Mesenchymal stem cell (in vitro differentiated cells and primary cell): ENCODE results near the gene DTX4.

Source experiments
- DNase-seq: peaks from one replicate; pipeline ENCODE4 v3.0.0-alpha.2; 2013
- H2AFZ ChIP-seq: one replicate; pipeline ENCODE4 v1.6.1; 2013; ENCODE audit warnings: low read depth, mild to moderate bottlenecking, control low read depth, inconsistent platforms, low read length, moderate library complexity
- H2AK5ac ChIP-seq: 2 replicates; pipeline ENCODE4 v1.6.1; 2013; ENCODE audit warnings: low read length, moderate library complexity, mild to moderate bottlenecking, inconsistent platforms; ENCODE audit not compliant: severe bottlenecking
- H2BK120ac ChIP-seq: one replicate; pipeline ENCODE4 v1.6.1; 2013; ENCODE audit warnings: low read depth, mild to moderate bottlenecking, inconsistent platforms, low read length, moderate library complexity
- H2BK12ac ChIP-seq, 2 experiments: one replicate each; pipeline ENCODE4 v1.6.1; 2013; ENCODE audit warnings: inconsistent platforms in 2 of 2, low read length in 2 of 2, mild to moderate bottlenecking in 2 of 2, moderate library complexity in 2 of 2, control low read depth in 1 of 2
- H2BK15ac ChIP-seq: one replicate; pipeline ENCODE4 v1.6.1; 2013; ENCODE audit warnings: mild to moderate bottlenecking, low read depth, inconsistent platforms; ENCODE audit not compliant: poor library complexity, severe bottlenecking
- H2BK5ac ChIP-seq: 2 replicates; pipeline ENCODE4 v1.6.1; 2013; ENCODE audit warnings: low read depth, mild to moderate bottlenecking, low read length, control low read depth, inconsistent platforms; ENCODE audit not compliant: poor library complexity, severe bottlenecking
- H3K14ac ChIP-seq, 2 experiments: one replicate each; pipeline ENCODE4 v1.6.1; 2013; ENCODE audit warnings: inconsistent platforms in 2 of 2, low read length in 2 of 2, control low read depth in 1 of 2, mild to moderate bottlenecking in 1 of 2, moderate library complexity in 1 of 2
- H3K18ac ChIP-seq, 2 experiments: one replicate each; pipeline ENCODE4 v1.6.1; 2013; ENCODE audit warnings: inconsistent platforms in 2 of 2, low read length in 2 of 2, control low read depth in 1 of 2, low read depth in 1 of 2, mild to moderate bottlenecking in 1 of 2
- H3K23ac ChIP-seq, 2 experiments: one replicate each; pipeline ENCODE4 v1.6.1; 2013; ENCODE audit warnings: inconsistent platforms in 2 of 2, low read length in 2 of 2, mild to moderate bottlenecking in 2 of 2, moderate library complexity in 2 of 2, control low read depth in 1 of 2
- H3K27ac ChIP-seq: 2 replicates; pipeline ENCODE4 v1.5.1; 2013; ENCODE audit warnings: mild to moderate bottlenecking, moderate library complexity, low read length, control low read depth, inconsistent platforms; ENCODE audit not compliant: poor library complexity, severe bottlenecking
- H3K27me3 ChIP-seq, 2 experiments: 2 replicates each; pipeline versions ENCODE4 v1.6.1 to v1.7.0; 2013; ENCODE audit warnings: low read length in 2 of 2, mild to moderate bottlenecking in 2 of 2, moderate library complexity in 2 of 2, control low read depth in 1 of 2, inconsistent platforms in 1 of 2; ENCODE audit not compliant: control insufficient read depth in 1 of 2, insufficient read depth in 1 of 2
- H3K36me3 ChIP-seq, 2 experiments: 2 replicates each; pipeline versions ENCODE4 v1.6.1 to v1.7.0; 2013; ENCODE audit warnings: low read length in 2 of 2, control low read depth in 1 of 2, inconsistent platforms in 1 of 2, low read depth in 1 of 2, mild to moderate bottlenecking in 1 of 2; ENCODE audit not compliant: insufficient read depth in 2 of 2, control insufficient read depth in 1 of 2
- H3K4ac ChIP-seq, 2 experiments: one replicate each; pipeline ENCODE4 v1.6.1; 2013; ENCODE audit warnings: inconsistent platforms in 2 of 2, low read length in 2 of 2, mild to moderate bottlenecking in 2 of 2, moderate library complexity in 2 of 2, control low read depth in 1 of 2, low read depth in 1 of 2
- H3K4me1 ChIP-seq: 2 replicates; pipeline ENCODE4 v1.6.1; 2013; ENCODE audit warnings: low read depth, low read length, control low read depth; ENCODE audit not compliant: control insufficient read depth, insufficient read depth
- H3K4me2 ChIP-seq: 2 replicates; pipeline ENCODE4 v1.6.1; 2013; ENCODE audit warnings: low read length, mild to moderate bottlenecking, inconsistent platforms; ENCODE audit not compliant: poor library complexity, severe bottlenecking
- H3K4me3 ChIP-seq, 2 experiments: 2 replicates each; pipeline versions ENCODE4 v1.5.1 to v1.7.0; 2013; ENCODE audit warnings: low read length in 2 of 2, mild to moderate bottlenecking in 2 of 2, control low read depth in 1 of 2, low read depth in 1 of 2; ENCODE audit not compliant: insufficient read depth in 1 of 2
- H3K79me1 ChIP-seq: replicated peaks from 2 replicates; pipeline ENCODE4 v1.6.1; 2013; ENCODE audit warnings: mild to moderate bottlenecking, control low read depth, low read length, inconsistent platforms; ENCODE audit not compliant: poor library complexity, severe bottlenecking
- H3K9ac ChIP-seq: 2 replicates; pipeline ENCODE4 v1.7.0; 2013; ENCODE audit warnings: mild to moderate bottlenecking, low read length, moderate library complexity
- H3K9me3 ChIP-seq: 2 replicates; pipeline ENCODE4 v1.7.0; 2013; ENCODE audit warnings: mild to moderate bottlenecking, low read length; ENCODE audit not compliant: control insufficient read depth
- H4K8ac ChIP-seq: one replicate; pipeline ENCODE4 v1.6.1; 2013; ENCODE audit warnings: inconsistent platforms, mild to moderate bottlenecking, low read length, moderate library complexity
- H4K91ac ChIP-seq: one replicate; pipeline ENCODE4 v1.6.1; 2013; ENCODE audit warnings: mild to moderate bottlenecking, low read length, inconsistent platforms
- WGBS: methylation state at CpG from one replicate; pipeline ENCODE4 v1.1.7; 2013; ENCODE audit warnings: mixed read lengths; 5-methylcytosine and 5-hydroxymethylcytosine counted together

The DTX4 gene

DNA sequence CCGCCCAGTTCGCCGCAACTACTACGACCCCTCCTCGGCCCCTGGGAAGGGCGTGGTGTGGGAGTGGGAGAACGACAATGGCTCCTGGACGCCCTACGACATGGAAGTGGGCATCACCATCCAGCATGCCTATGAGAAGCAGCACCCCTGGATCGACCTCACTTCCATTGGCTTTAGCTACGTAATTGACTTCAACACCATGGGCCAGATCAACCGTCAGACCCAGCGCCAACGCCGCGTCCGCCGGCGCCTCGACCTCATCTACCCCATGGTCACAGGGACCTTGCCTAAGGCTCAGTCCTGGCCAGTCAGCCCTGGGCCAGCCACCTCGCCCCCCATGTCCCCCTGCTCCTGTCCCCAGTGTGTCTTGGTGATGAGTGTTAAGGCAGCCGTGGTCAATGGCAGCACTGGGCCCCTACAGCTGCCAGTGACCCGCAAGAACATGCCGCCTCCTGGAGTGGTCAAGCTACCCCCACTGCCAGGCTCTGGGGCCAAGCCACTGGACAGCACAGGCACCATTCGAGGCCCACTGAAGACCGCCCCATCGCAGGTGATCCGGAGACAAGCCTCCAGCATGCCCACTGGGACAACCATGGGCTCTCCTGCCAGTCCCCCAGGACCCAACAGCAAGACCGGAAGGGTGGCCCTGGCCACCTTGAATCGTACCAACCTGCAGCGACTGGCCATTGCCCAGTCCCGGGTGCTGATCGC lies 10.0 kb downstream of the DTX4 start:
- Histone ChIP-seq H3K79me1 (no peaks in the 10 kb centered on the region), H3K36me3 (no peaks in the 10 kb centered on the region), H2BK120ac (no peak overlapping the region), H3K4me2 (no peak overlapping the region), H2AK5ac (no peak overlapping the region), H3K4me1 (no peaks in the 10 kb centered on the region), H3K23ac (no peak overlapping the region), H4K8ac (no peak overlapping the region), H2BK15ac (no peak overlapping the region), H3K4me3 (no peak overlapping the region), H3K9ac (no peak overlapping the region), H3K18ac (no peak overlapping the region), H3K4ac (no peak overlapping the region), H3K9me3 (no peaks in the 10 kb centered on the region), H2BK5ac (no peak overlapping the region), H3K27me3 (peaks cover 0 to 27% of the 10 kb centered on the region in 2 experiments), H2BK12ac (no peak overlapping the region), H3K27ac (no peak overlapping the region), H2AFZ (no peak overlapping the region), H3K14ac (peak overlapping the region in 1 of 2 experiments; percentile 62), H4K91ac (no peak overlapping the region)
- DNase-seq, result no peak
- WGBS, result 93% methylated on average over 33 of the region's 33 CpGs

GRCh38 chr11:59182457-59183151 lies 10.7 kb downstream of the DTX4 start:
- DNase-seq, result no peak
- Histone ChIP-seq H3K4me3 (no peak overlapping the region), H3K18ac (no peak overlapping the region), H3K9ac (no peak overlapping the region), H3K4me2 (no peak overlapping the region), H4K91ac (no peak overlapping the region), H2BK12ac (no peak overlapping the region), H2AK5ac (no peak overlapping the region), H4K8ac (no peak overlapping the region), H3K79me1 (no peaks in the 10 kb centered on the region), H3K9me3 (no peaks in the 10 kb centered on the region), H2BK5ac (no peak overlapping the region), H3K14ac (no peak overlapping the region), H2BK120ac (no peak overlapping the region), H3K4me1 (no peaks in the 10 kb centered on the region), H3K36me3 (no peaks in the 10 kb centered on the region), H3K27ac (no peak overlapping the region), H2BK15ac (no peak overlapping the region), H3K23ac (no peak overlapping the region), H3K27me3 (peaks cover 0 to 24% of the 10 kb centered on the region in 2 experiments), H2AFZ (no peak overlapping the region), H3K4ac (no peak overlapping the region)
- WGBS, result 88% methylated on average over 4 of the region's 4 CpGs

DNA sequence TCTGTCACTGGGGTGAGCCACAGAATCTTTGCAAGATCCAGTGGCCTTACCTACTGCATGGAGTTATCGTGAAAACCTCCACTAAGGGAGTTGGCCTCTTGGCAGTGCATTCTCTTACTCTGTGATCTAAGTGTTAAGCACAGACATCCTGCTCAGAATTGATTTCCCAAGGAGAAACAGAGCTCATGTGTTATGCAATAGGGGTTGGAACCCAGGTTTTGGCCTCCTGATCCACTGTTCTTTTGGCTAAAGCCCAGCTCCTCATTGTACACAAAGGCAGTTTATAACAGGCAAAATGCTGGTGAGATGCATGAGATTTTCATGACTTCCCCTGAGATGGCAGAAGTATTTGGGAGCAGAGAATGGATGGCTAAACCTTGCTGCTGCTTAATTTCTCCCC lies 11.8 kb downstream of the DTX4 start:
- Histone ChIP-seq H3K27ac (no peak overlapping the region), H4K8ac (no peak overlapping the region), H2BK120ac (no peak overlapping the region), H3K9ac (no peak overlapping the region), H3K9me3 (no peaks in the 10 kb centered on the region), H2BK5ac (no peak overlapping the region), H2BK15ac (no peak overlapping the region), H4K91ac (no peak overlapping the region), H3K36me3 (no peaks in the 10 kb centered on the region), H3K79me1 (no peaks in the 10 kb centered on the region), H3K18ac (no peak overlapping the region), H3K27me3 (peaks cover 0 to 22% of the 10 kb centered on the region in 2 experiments), H3K14ac (no peak overlapping the region), H2AFZ (no peak overlapping the region), H3K4me1 (no peaks in the 10 kb centered on the region), H2BK12ac (no peak overlapping the region), H3K4ac (no peak overlapping the region), H3K23ac (peak overlapping the region in 1 of 2 experiments; percentile 26), H3K4me3 (no peak overlapping the region), H3K4me2 (no peak overlapping the region), H2AK5ac (no peak overlapping the region)
- no peak for DNase-seq
- 92% methylated on average over 1 of the region's 1 CpG for WGBS

DNA sequence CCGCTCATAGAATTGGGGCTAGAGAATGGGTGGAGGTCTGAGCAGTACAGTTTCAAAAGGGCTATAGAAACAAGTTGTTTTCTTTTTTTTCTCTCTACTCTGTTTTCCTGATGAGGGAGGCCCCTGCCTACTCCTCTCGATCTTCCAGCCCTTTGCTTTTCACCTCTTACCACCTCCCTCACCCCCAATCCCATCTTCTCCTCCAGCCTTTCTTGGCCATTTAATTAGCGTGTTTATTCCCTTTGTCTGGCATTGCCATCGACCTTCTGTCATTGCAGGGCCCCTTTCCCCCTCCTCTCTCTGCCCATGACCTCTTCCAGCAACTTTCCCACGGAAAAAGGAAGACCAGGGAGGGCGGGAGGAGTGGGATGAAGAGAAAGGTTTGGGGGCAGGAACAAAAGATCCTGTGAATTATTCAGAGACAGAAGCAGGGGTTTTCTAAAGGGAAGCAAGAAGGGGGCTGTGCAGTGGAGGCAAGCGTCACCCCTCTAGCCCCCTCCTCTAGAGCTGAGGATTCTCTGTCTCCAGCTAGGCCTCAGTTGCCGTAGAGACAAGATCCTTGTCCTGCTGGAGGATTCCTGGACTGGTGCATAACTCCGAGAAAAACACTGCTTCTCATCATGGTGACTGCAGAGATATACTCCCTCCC lies 12.9 kb downstream of the DTX4 start:
- Histone ChIP-seq H2BK5ac (no peak overlapping the region), H3K4me1 (no peaks in the 10 kb centered on the region), H3K14ac (no peak overlapping the region), H2AFZ (no peak overlapping the region), H3K27me3 (peaks cover 0 to 22% of the 10 kb centered on the region in 2 experiments), H3K27ac (no peak overlapping the region), H4K8ac (no peak overlapping the region), H3K4ac (no peak overlapping the region), H3K9ac (no peak overlapping the region), H2AK5ac (no peak overlapping the region), H2BK12ac (no peak overlapping the region), H2BK15ac (no peak overlapping the region), H3K23ac (no peak overlapping the region), H3K79me1 (no peaks in the 10 kb centered on the region), H2BK120ac (no peak overlapping the region), H3K4me2 (no peak overlapping the region), H3K9me3 (no peaks in the 10 kb centered on the region), H3K18ac (no peak overlapping the region), H3K36me3 (no peaks in the 10 kb centered on the region), H4K91ac (no peak overlapping the region), H3K4me3 (no peak overlapping the region)
- no peak for DNase-seq
- 75% methylated on average over 5 of the region's 9 CpGs for WGBS
